Germinal center (tissue), 1 donor: ENCODE measurements around the gene CACNB4.
A peak's percentile ranks its signal among the peaks of the same experiment; 100 is the strongest.
"Not testable (repeated sequence)": the region's sequence is repeated elsewhere in the genome, so short reads cannot be mapped to it uniquely, and the experiment has no call there.

Experiments used
- DNase-seq: peaks from one replicate; pipeline ENCODE4 v3.0.0; 2012; ENCODE audit warnings: mixed read lengths, low spot score

The CACNB4 gene

GRCh38 chr2:151823651-151824050 lies 275.2 kb downstream of the CACNB4 start:
- no peak for DNase-seq

DNA sequence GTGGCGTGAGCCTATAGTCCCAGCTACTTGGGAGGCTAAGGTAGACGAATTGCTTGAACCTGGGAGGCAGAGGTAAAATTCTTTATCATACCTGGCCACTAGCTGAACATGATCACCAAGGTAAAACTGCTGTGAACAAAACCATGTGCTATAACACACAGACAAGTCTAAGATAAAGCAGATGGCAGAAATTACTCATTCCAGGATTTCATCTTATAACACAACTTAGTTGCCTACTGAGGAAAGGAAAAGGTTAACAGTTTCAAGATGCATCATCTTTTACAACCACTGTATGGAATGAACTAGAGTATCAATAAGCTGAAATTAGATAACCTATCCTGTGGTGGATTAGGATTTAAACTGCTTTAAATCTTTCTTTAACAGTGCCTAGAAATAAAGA lies 278.9 kb downstream of the CACNB4 start:
- no peak for DNase-seq

DNA sequence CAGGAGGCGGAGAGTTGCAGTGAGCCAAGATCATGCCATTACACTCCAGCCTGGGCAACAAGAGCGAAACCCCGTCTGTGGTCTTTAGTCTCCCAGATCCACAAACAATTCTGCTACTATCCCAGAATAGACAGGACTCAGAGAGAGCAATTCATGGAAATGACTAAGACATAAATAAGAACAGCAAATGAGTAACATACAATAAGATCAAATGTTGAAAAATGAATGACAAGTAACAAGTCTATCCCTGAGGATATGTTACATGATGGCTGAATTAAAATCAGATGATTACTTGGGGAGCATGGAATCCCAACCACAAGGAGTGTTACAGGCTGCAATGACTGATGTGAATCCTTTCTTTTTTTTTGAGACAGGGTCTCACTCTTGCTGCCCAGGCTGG lies 280.9 kb downstream of the CACNB4 start:
- DNase-seq = no peak

- no peak for DNase-seq
These were observed 282.0 kb downstream of the CACNB4 start for GRCh38 chr2:151816843-151817242.

DNA sequence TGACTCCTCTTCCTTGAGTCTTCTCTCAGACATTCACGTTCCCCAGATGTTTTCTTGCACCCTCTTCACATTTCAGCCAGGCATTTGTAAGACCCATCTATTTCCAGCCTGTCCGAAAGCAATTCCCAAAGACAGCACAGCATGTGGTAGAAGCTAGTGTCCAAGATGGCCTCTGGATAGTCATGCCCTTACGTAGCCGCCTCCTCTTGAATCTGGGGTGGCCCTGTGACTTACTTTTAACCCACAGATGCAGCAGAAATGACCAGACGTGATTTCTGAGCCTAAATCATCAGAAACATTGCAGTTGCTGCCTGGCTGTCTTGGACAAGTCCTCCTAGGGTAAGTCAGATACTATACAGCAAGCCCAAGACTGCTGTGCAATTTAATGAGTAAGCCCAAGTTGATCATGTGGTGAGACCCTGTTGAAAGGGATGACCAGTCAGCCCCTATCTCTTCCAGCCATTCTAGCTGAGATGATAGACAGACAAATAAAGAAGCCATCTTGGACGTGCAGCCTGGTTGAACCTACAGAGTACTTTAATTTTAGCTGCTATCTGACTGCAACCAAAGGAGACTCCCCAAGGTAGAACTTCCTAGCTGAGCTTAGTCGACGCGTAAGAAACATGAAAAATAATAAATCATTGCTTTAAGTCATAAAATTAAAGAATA lies 282.9 kb downstream of the CACNB4 start:
- no peak for DNase-seq

DNA sequence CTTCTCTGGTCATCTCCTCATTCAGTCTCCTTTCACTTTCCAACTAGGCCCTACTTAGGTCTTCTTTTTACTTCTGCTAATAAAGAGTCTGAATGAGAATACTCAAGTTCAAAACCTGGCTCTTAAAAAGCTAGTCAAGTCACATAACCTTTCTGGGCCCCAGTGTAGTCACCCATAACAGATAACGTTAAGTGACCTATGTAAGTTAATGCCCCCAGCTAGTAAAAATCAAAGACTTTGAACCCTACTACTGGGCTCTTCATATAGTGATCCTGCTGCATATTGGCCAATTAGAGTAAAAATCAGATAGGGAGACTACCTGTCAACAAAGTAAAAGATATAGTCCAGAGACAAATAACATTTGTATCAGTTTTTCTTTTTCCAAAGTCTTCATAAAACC lies 288.4 kb downstream of the CACNB4 start:
- DNase-seq = no peak

DNA sequence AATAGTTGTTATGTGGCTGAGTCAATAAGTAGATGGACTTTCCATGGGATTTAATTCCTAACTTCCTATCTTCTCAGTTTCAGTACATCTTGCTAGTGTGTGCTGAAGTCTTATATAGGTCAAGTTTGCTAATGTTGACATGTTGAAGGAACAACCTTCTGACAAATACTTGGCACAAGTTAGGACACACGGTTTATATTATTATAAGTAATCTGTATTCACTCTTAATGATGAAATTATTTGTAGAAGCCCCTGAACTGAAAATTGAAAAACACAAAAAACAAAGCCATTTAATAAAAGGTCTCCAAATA lies 289.8 kb downstream of the CACNB4 start:
- DNase-seq = no peak

DNA sequence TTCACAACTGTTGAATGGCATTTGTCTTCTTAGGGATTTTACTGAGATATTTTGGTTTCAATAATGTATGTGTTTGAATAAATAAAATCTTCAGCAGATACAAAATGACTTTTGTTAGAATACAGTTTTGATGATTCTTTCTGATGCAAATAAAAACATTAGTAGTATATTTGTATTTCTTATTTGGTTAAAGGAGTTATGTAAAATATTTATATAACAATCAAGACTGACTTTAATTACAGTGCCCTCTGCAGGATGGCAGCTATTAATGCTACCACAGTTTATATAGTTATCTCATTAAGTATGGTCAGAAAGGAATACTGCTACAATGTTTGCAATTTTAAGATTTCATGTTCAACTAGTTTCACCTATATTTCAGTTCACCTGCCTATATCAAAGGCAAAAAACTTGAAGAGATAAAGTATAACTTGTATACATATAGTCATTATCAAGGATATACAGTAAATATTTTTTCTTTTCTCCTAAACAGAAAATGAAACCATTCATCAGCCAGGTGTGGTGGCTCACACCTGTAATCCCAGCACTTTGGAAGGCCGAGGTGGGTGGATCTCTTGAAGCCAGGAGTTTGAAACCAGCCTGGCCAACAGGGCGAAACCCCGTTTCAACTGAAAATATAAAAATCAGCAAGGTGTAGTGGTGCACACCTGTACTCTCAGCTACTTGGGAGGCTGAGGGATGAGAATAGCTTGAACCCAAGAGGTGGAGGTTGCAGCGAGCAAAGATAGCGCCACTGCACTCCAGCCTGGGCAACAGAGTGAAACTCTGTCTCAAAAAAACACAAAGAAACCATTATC lies 290.4 kb downstream of the CACNB4 start:
- peak; percentile 40 for DNase-seq

- DNase-seq = no peak
These were observed 292.9 kb downstream of the CACNB4 start for GRCh38 chr2:151805961-151806360.

- DNase-seq = no peak
These were observed 293.5 kb downstream of the CACNB4 start for GRCh38 chr2:151805343-151805742.

- DNase-seq = no peak
These were observed 295.0 kb downstream of the CACNB4 start for GRCh38 chr2:151803811-151804210.

DNA sequence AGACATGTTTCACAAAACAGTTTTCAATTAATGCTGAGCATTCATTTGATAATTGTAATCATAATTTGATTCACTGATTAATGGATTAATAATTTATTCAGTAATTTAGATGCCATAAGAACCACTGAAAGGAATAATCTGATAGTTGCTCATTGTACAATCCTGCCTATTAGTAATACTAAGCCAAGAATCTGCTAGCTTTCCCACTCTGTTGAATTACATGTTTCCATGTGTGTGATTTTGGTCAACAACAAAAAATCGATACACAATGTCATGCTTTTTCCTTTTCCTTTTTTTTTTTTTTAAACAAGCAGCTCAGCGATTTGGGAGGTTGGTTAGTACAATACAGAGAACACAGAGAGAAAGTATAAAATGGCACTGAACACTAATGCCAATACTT lies 296.5 kb downstream of the CACNB4 start:
- no peak for DNase-seq

GRCh38 chr2:151799886-151800292 lies 299.0 kb downstream of the CACNB4 start:
- DNase-seq = no peak

GRCh38 chr2:151796774-151797173 lies 302.1 kb downstream of the CACNB4 start:
- no peak for DNase-seq

DNA sequence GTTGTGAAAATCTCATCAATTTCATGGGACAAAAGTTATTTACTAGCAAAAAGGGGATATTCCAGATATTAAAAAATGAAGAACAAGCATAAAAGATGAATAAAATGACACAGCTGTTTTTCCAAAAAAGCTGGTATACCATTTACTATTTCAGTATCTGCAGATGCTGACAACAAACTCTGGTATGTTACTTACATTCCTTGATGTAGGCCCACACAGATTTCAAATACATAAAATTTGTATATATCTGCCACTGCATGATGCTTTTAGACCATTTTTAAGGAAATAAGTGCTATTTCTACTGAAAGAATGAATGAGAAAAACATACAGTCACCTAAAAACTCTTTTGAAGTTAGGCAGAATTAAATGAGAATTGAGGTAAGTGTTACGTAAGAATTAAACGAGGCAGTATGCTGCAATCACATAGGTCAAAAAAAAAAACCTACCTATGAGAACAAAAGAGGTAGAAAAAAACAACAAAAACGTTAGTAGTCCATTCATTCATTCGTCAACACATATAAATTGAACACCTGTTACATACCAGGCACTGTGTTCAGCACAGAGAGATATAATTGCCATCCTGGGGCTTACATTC lies 303.1 kb downstream of the CACNB4 start:
- no peak for DNase-seq

- not testable (repeated sequence) for DNase-seq
These were observed 304.4 kb downstream of the CACNB4 start for GRCh38 chr2:151794422-151794821.

DNA sequence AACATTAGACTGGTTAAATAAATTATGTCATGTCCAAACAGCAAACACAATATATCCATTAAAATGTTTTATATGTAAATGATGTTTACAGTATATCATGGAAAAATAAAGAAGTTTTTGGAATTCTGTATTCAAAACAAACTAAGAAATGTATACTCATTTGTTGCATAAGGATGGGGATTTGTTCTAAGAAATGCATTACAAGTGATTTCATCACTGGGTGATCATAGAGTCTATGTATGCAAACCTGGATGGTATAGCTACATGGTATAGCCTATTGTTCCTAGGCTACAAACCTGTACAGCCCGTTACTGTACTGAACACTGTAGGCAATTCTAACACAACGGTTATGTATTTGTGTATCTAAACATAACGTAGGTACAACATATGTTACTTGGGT lies 305.7 kb downstream of the CACNB4 start:
- DNase-seq = no peak

DNA sequence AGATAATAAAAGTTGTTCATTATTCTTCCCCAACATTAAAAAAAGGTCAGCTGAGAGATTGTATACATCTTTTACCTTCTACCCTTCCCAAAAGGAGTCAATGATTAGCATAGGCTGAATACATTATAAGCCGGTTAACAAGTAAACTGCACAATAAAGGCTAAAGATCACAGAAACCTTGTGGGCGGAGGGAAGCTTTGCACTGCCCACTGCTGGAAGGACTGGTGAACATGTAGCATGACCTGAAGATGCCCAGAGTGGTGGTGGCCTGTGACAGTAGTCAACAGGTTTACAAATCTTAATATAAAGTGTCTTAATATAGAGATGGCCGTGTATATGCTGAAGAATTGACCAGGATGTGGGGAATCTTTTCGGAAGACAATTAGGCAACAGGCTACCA lies 306.3 kb downstream of the CACNB4 start:
- no peak for DNase-seq

- no peak for DNase-seq
These were observed 307.3 kb downstream of the CACNB4 start for GRCh38 chr2:151791545-151791944.

GRCh38 chr2:151790689-151791088 lies 308.2 kb downstream of the CACNB4 start:
- no peak for DNase-seq

- no peak for DNase-seq
These were observed 309.6 kb downstream of the CACNB4 start for GRCh38 chr2:151789055-151789834.

DNA sequence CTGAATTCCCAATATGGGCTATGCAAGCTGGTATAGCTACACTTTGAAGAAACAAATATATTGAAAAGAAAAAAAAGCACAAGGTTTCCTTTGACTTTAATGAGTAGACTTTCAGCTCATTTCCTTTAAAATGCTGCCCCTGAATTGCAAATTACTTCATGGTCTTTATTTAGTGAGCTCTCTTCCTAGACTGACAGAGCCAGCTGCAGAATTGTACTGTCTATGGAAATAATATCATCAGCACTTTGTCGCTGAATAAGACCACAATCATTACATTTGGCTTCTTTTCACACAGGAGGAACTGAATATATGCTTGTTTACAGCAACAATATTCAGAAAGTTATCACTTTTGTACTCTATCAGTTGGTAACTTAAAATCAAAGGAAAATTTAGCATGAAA lies 312.4 kb downstream of the CACNB4 start:
- no peak for DNase-seq

DNA sequence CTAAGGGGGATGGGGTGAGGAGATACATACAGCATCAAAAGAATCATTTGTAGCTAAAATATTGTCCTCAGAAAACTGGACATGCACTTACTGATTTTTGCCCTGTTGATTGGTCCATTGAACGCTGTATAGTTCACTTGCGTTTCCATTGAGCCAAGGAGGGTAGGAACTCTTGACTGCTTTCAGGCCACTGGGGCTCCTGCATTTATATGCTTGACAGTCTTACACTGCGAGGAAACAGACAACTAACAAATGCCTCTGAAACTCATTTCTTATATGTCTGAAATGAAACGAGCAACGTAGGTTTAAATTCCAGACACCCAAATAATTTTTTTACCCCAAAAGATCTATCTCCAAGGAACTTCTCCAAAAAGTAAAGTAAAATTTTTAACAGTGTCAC lies 312.8 kb downstream of the CACNB4 start:
- DNase-seq = no peak
